OCI-LY1 (cell line): ENCODE results near the gene KCNN4.

Source experiments
- EZH2 ChIP-seq: fragments of 200-600 bp; sonication (generic), shearing (Covaris generic); IDR thresholded peaks from 2 replicates; pipeline ENCODE4 v1.8.0; 2017; ENCODE audit warnings: borderline replicate concordance, mixed run types, mild to moderate bottlenecking, antibody characterized with exemption, low read length, moderate library complexity, mixed read lengths
- TF ChIP-seq, protein P1 (sequence below): fragments of 200-600 bp; sonication (generic), shearing (Covaris generic); IDR thresholded peaks from 2 replicates; pipeline ENCODE4 v1.5.1; 2017; ENCODE audit warnings: mild to moderate bottlenecking, antibody characterized with exemption, low read length, moderate library complexity, mixed read lengths

- TF ChIP-seq, protein P1, sequence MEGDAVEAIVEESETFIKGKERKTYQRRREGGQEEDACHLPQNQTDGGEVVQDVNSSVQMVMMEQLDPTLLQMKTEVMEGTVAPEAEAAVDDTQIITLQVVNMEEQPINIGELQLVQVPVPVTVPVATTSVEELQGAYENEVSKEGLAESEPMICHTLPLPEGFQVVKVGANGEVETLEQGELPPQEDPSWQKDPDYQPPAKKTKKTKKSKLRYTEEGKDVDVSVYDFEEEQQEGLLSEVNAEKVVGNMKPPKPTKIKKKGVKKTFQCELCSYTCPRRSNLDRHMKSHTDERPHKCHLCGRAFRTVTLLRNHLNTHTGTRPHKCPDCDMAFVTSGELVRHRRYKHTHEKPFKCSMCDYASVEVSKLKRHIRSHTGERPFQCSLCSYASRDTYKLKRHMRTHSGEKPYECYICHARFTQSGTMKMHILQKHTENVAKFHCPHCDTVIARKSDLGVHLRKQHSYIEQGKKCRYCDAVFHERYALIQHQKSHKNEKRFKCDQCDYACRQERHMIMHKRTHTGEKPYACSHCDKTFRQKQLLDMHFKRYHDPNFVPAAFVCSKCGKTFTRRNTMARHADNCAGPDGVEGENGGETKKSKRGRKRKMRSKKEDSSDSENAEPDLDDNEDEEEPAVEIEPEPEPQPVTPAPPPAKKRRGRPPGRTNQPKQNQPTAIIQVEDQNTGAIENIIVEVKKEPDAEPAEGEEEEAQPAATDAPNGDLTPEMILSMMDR: no peak
- TF ChIP-seq EZH2: no peak
These were observed 32.6 kb downstream of the KCNN4 start for GRCh38 chr19:43748205-43748594.
